Common myeloid progenitor, CD34-positive (primary cell): Measurements from ENCODE around the gene FLVCR1.
"Not testable (repeated sequence)": the region's sequence is repeated elsewhere in the genome, so short reads cannot be mapped to it uniquely, and the experiment has no call there.

Experiments
- CTCF ChIA-PET: fragments of 350-600 bp; sonication (Branson Sonifier 250); formaldehyde crosslinking; loops from one replicate; lab custom pipeline; 2021; ENCODE audit warnings: antibody characterized with exemption; lab: Charles Lee
- POLR2A ChIA-PET: fragments of 350-600 bp; sonication (Branson Sonifier 250); formaldehyde crosslinking; loops from one replicate; lab custom pipeline; 2021; ENCODE audit warnings: antibody characterized with exemption; lab: Charles Lee
- DNase-seq, 3 donors: peaks; one replicate each; pipeline versions ENCODE4 v3.0.0 to v3.0.0-alpha.2; 2013
- H3K27ac ChIP-seq, 2 experiments: 1 replicate in 1 of 2; 2 replicates in 1 of 2; pipeline ENCODE4 v1.7.0; 2013; ENCODE audit warnings: inconsistent platforms in 2 of 2, low read length in 2 of 2, mild to moderate bottlenecking in 2 of 2, low read depth in 1 of 2, moderate library complexity in 1 of 2; ENCODE audit not compliant: severe bottlenecking in 2 of 2, insufficient read depth in 1 of 2, poor library complexity in 1 of 2
- H3K27me3 ChIP-seq, 5 experiments: replicated peaks in 2 of 5; 1 replicate in 3 of 5; 2 replicates in 2 of 5; pipeline versions ENCODE4 v1.6.1 to v1.7.0; 2013; ENCODE audit warnings: low read length in 4 of 5, mild to moderate bottlenecking in 2 of 5, moderate library complexity in 2 of 5, inconsistent platforms in 1 of 5; ENCODE audit not compliant: insufficient read depth in 5 of 5, control insufficient read depth in 4 of 5
- H3K36me3 ChIP-seq, 4 experiments: 1 replicate in 2 of 4; 2 replicates in 2 of 4; pipeline versions ENCODE4 v1.6.1 to v1.7.0; 2013; ENCODE audit warnings: low read length in 3 of 4, control low read depth in 1 of 4, mild to moderate bottlenecking in 1 of 4; ENCODE audit not compliant: control insufficient read depth in 4 of 4, insufficient read depth in 4 of 4
- H3K4me1 ChIP-seq, 4 experiments: 1 replicate in 3 of 4; 2 replicates in 1 of 4; pipeline versions ENCODE4 v1.6.1 to v1.7.1; 2013; ENCODE audit warnings: low read length in 3 of 4, mild to moderate bottlenecking in 3 of 4, control low read depth in 1 of 4, inconsistent platforms in 1 of 4, moderate library complexity in 1 of 4; ENCODE audit not compliant: control insufficient read depth in 4 of 4, insufficient read depth in 4 of 4; ENCODE audit errors: control extremely low read depth in 1 of 4
- H3K4me3 ChIP-seq, 7 experiments: 1 replicate in 4 of 7; 2 replicates in 3 of 7; pipeline versions ENCODE4 v1.5.1 to v1.7.0; 2013; ENCODE audit warnings: mild to moderate bottlenecking in 7 of 7, low read length in 6 of 7, moderate library complexity in 6 of 7, inconsistent platforms in 2 of 7, low read depth in 2 of 7, control low read depth in 1 of 7; ENCODE audit not compliant: insufficient read depth in 4 of 7, control insufficient read depth in 1 of 7; ENCODE audit errors: extremely low read depth in 1 of 7
- H3K9me3 ChIP-seq, 5 experiments: 1 replicate in 4 of 5; 2 replicates in 1 of 5; pipeline versions ENCODE4 v1.6.1 to v1.7.1; 2013; ENCODE audit warnings: low read length in 4 of 5, mild to moderate bottlenecking in 2 of 5, inconsistent platforms in 1 of 5, low read depth in 1 of 5, moderate library complexity in 1 of 5; ENCODE audit not compliant: control insufficient read depth in 4 of 5, insufficient read depth in 2 of 5; ENCODE audit errors: control extremely low read depth in 1 of 5
- WGBS: methylation state at CpG from one replicate; pipeline ENCODE4 v1.1.5; 2013; ENCODE audit not compliant: insufficient coverage; 5-methylcytosine and 5-hydroxymethylcytosine counted together

FLVCR1 gene

GRCh38 chr1:212901290-212901689 is 43.2 kb downstream of the FLVCR1 start:
- H3K4me3 ChIP-seq = no peak overlapping the region
- DNase-seq = no peak
- H3K27me3 ChIP-seq = no peaks in the 10 kb centered on the region
- POLR2A ChIA-PET = interaction anchor here (0.6 to 1.0 kb wide), 2 partner anchors 11 to 20 kb away, joined by 3 to 4 read pairs; no protein-coding TSS in a partner anchor
- H3K36me3 ChIP-seq = peaks cover 12 to 34% (median 26%) of the 10 kb centered on the region in 4 experiments
- 80% methylated on average over 1 of the region's 2 CpGs for WGBS
- no peaks in the 10 kb centered on the region for H3K4me1 ChIP-seq
- CTCF ChIA-PET = interaction anchor here (1.3 kb wide), 1 partner anchor 27 kb away, joined by 3 read pairs; no protein-coding TSS in a partner anchor
- H3K9me3 ChIP-seq = peaks cover 5 to 30% (median 12%) of the 10 kb centered on the region in 5 experiments
- H3K27ac ChIP-seq = no peak overlapping the region

GRCh38 chr1:212902054-212902453 is 44.0 kb downstream of the FLVCR1 start:
- Histone ChIP-seq H3K27me3 (no peaks in the 10 kb centered on the region), H3K4me1 (no peaks in the 10 kb centered on the region), H3K36me3 (peaks cover 11 to 30% (median 23%) of the 10 kb centered on the region in 4 experiments), H3K27ac (no peak overlapping the region), H3K9me3 (peaks cover 5 to 30% (median 12%) of the 10 kb centered on the region in 5 experiments), H3K4me3 (no peak overlapping the region)
- no CpG with 5 or more reads among the region's 3 CpGs for WGBS
- no peak for DNase-seq
- ChIA-PET CTCF (interaction anchor here (1.1 to 1.3 kb wide), 2 partner anchors 27 to 29 kb away, joined by 3 read pairs; no protein-coding TSS in a partner anchor), POLR2A (no interaction called here)

DNA sequence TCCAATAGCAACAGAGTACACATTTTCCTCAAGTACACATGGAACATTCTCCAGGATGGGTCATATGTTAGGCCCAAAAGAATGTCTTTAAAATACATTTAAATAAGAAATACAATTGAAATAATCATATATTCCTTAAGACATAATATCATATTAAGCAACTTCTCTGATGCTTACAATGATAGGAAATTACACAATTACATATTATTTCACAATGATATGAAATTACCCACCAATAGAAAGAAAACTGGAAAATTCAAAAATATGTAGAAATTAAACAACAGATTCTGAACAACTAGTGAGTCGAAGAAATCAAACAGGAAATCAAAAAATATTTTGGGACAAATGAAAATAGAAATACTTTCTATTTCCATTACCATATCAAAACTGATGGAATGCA is 45.6 kb downstream of the FLVCR1 start:
- Histone ChIP-seq H3K36me3 (peaks cover 5 to 15% (median 10%) of the 10 kb centered on the region in 4 experiments), H3K9me3 (peaks cover 5 to 30% (median 12%) of the 10 kb centered on the region in 5 experiments), H3K27ac (no peak overlapping the region), H3K4me3 (no peak overlapping the region), H3K27me3 (no peaks in the 10 kb centered on the region), H3K4me1 (no peaks in the 10 kb centered on the region)
- WGBS = no CpG with 5 or more reads among the region's 1 CpG
- ChIA-PET CTCF (interaction anchor here (0.7 kb wide), 1 partner anchor 63 kb away, joined by 3 read pairs; no protein-coding TSS in a partner anchor), POLR2A (no interaction called here)
- DNase-seq = no peak

- H3K27me3 ChIP-seq, POLR2A ChIA-PET, H3K4me1 ChIP-seq, DNase-seq, H3K36me3 ChIP-seq, H3K9me3 ChIP-seq, H3K4me3 ChIP-seq, H3K27ac ChIP-seq: not testable (repeated sequence)
- 97% methylated on average over 9 of the region's 12 CpGs for WGBS
- CTCF ChIA-PET = interaction anchor here (1.4 kb wide), 1 partner anchor 13 kb away, joined by 3 read pairs; no protein-coding TSS in a partner anchor
Observed at GRCh38 chr1:212908071-212908470, 50.0 kb downstream of the FLVCR1 start.

GRCh38 chr1:212908971-212909370 is 50.9 kb downstream of the FLVCR1 start:
- Histone ChIP-seq H3K4me1 (no peaks in the 10 kb centered on the region), H3K9me3 (no peaks in the 10 kb centered on the region), H3K36me3 (no peaks in the 10 kb centered on the region), H3K27me3 (no peaks in the 10 kb centered on the region), H3K27ac (no peak overlapping the region), H3K4me3 (no peak overlapping the region)
- no CpG with 5 or more reads among the region's 3 CpGs for WGBS
- DNase-seq = no peak
- ChIA-PET POLR2A (no interaction called here), CTCF (interaction anchor here (1.4 kb wide), 1 partner anchor 12 kb away, joined by 3 read pairs; no protein-coding TSS in a partner anchor)

GRCh38 chr1:212909652-212910063 is 51.6 kb downstream of the FLVCR1 start:
- H3K4me3 ChIP-seq = no peak overlapping the region
- ChIA-PET POLR2A (no interaction called here), CTCF (no interaction called here)
- no peak overlapping the region for H3K27ac ChIP-seq
- H3K4me1 ChIP-seq = no peaks in the 10 kb centered on the region
- no peak for DNase-seq
- no peaks in the 10 kb centered on the region for H3K9me3 ChIP-seq
- H3K27me3 ChIP-seq = no peaks in the 10 kb centered on the region
- no peaks in the 10 kb centered on the region for H3K36me3 ChIP-seq
- WGBS = no CpG with 5 or more reads among the region's 3 CpGs

DNA sequence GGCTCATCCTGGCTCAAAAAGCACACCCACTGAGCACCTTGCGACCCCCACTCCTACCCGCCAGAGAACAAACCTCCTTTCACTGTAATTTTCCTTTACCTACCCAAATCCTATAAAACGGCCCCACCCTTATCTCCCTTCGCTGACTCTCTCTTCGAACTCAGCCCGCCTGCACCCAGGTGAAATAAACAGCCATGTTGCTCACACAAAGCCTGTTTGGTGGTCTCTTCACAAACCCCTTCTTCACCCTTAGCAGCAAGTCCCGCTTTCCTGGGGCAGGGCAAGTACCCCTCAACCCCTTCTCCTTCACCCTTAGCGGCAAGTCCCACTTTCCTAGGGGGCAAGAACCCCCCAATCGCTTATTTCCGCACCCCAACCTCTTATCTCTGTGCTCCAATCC is 52.1 kb downstream of the FLVCR1 start:
- WGBS = 95% methylated on average over 4 of the region's 10 CpGs
- H3K27ac ChIP-seq, POLR2A ChIA-PET, H3K9me3 ChIP-seq, DNase-seq, H3K36me3 ChIP-seq, H3K27me3 ChIP-seq, H3K4me3 ChIP-seq, CTCF ChIA-PET, H3K4me1 ChIP-seq: not testable (repeated sequence)
